Transverse colon (tissue), 4 donors: ENCODE measurements around the gene SMTNL2.

Source experiments
- EP300 ChIP-seq: sonication (generic); formaldehyde crosslinking; IDR thresholded peaks from one replicate; pipeline ENCODE4 v1.6.1; 2017; ENCODE audit warnings: antibody characterized with exemption, low read depth
- POLR2A ChIP-seq: fragments of 450-650 bp; IDR thresholded peaks from one replicate; pipeline ENCODE4 v1.6.1; 2016; ENCODE audit warnings: antibody characterized with exemption, mild to moderate bottlenecking, moderate library complexity
- POLR2AphosphoS5 ChIP-seq, 3 donors: sonication (generic); formaldehyde crosslinking; IDR thresholded peaks; one replicate each; pipeline ENCODE4 v1.6.1; 2016; ENCODE audit warnings: antibody characterized with exemption in 3 of 3
- TF ChIP-seq, protein P1 (sequence below), 5 experiments: fragments of 200-600 bp in 3 of 5; fragments of 450-650 bp in 2 of 5; sonication (generic) in 3 of 5; IDR thresholded peaks; 1 replicate in 2 of 5; 2 replicates in 3 of 5; pipeline ENCODE4 v1.5.1; 2016 to 2017; ENCODE audit warnings: antibody characterized with exemption in 5 of 5, inconsistent platforms in 3 of 5, mild to moderate bottlenecking in 2 of 5, moderate library complexity in 1 of 5

DNA sequence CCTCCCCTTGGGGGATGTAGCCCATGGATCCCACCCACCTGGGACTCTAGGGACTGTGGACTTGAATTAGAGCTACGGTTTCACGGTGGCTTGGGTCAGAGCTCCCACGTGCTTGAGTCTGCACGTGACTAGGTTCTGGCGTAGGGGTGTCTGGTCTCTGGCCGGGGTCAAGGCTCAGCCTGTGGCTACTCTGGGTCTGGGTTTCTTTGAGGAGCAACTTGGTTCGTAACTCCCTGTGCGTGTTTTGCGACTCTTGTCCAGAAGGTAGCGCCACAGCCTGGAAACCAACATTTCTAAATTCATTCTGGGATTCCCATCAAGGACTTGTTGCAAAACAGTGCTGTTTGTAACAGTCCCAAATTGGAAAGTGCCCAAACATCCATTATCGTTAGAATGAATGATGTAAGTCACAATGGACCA lies 23.5 kb upstream of the SMTNL2 start:
- TF ChIP-seq EP300 (no peak), POLR2A (no peak), POLR2AphosphoS5 (IDR thresholded peaks at IDR 0.05) (no peak)
- TF ChIP-seq, protein P1, sequence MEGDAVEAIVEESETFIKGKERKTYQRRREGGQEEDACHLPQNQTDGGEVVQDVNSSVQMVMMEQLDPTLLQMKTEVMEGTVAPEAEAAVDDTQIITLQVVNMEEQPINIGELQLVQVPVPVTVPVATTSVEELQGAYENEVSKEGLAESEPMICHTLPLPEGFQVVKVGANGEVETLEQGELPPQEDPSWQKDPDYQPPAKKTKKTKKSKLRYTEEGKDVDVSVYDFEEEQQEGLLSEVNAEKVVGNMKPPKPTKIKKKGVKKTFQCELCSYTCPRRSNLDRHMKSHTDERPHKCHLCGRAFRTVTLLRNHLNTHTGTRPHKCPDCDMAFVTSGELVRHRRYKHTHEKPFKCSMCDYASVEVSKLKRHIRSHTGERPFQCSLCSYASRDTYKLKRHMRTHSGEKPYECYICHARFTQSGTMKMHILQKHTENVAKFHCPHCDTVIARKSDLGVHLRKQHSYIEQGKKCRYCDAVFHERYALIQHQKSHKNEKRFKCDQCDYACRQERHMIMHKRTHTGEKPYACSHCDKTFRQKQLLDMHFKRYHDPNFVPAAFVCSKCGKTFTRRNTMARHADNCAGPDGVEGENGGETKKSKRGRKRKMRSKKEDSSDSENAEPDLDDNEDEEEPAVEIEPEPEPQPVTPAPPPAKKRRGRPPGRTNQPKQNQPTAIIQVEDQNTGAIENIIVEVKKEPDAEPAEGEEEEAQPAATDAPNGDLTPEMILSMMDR (IDR thresholded peaks at IDR 0.05): no peak
